ENCODE data around the gene PRKG1.

- TF ChIP-seq CTCF (IDR thresholded peaks at IDR 0.05; ENCODE audit: insufficient read depth, low read length) (no peak), GABPA (IDR thresholded peaks at IDR 0.05; ENCODE audit: low read depth) (no peak), REST (IDR thresholded peaks at IDR 0.05; ENCODE audit: insufficient replicate concordance, low read depth) (no peak), POLR2AphosphoS5 (IDR thresholded peaks at IDR 0.05; ENCODE audit: low read depth) (no peak)
These were observed 631.5 kb downstream of the PRKG1 start for GRCh38 chr10:51705774-51706173.

Data from HL-60 (cell line).